ENCODE measurements around the gene RXRA. TPM values are rescaled to one million over a fixed set of nuclear protein-coding genes. Genes with fewer than 3 reads are reported as not detected.

RXRA gene
- polyA plus RNA-seq, 1 of the 3 experiments (the other 2 are of a cell fraction): 7.6 TPM

GRCh38 chr9:134423166-134423565 is 96.9 kb downstream of the RXRA start:
- no peak for DNase-seq
- POLR2A ChIA-PET: no interaction called here
- 100% methylated on average over 4 of the region's 15 CpGs for WGBS (ENCODE audit: low lambda C conversion rate)
- H3K4me2 ChIP-seq: no peak overlapping the region
- TF ChIP-seq IRF3 (IDR thresholded peaks at IDR 0.05; ENCODE audit: low read depth, low read length): no peak
- TF ChIP-seq, protein P1, sequence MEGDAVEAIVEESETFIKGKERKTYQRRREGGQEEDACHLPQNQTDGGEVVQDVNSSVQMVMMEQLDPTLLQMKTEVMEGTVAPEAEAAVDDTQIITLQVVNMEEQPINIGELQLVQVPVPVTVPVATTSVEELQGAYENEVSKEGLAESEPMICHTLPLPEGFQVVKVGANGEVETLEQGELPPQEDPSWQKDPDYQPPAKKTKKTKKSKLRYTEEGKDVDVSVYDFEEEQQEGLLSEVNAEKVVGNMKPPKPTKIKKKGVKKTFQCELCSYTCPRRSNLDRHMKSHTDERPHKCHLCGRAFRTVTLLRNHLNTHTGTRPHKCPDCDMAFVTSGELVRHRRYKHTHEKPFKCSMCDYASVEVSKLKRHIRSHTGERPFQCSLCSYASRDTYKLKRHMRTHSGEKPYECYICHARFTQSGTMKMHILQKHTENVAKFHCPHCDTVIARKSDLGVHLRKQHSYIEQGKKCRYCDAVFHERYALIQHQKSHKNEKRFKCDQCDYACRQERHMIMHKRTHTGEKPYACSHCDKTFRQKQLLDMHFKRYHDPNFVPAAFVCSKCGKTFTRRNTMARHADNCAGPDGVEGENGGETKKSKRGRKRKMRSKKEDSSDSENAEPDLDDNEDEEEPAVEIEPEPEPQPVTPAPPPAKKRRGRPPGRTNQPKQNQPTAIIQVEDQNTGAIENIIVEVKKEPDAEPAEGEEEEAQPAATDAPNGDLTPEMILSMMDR (IDR thresholded peaks at IDR 0.05): no peak
- no peak for TF ChIP-seq YY1 (IDR thresholded peaks at IDR 0.05; ENCODE audit: low read depth)
- no peak for TF ChIP-seq ZBTB33 (IDR thresholded peaks at IDR 0.05; ENCODE audit: borderline replicate concordance, low read depth)
- no peak for TF ChIP-seq TAF1 (IDR thresholded peaks at IDR 0.05; ENCODE audit: borderline replicate concordance, low read depth, low read length)
- TF ChIP-seq MXI1 (IDR thresholded peaks at IDR 0.05; ENCODE audit: low read depth, low read length): no peak
- no peak for TF ChIP-seq SMC3 (IDR thresholded peaks at IDR 0.05; ENCODE audit: low read depth, low read length)
- no peak for TF ChIP-seq FOSL2 (IDR thresholded peaks at IDR 0.05; ENCODE audit: borderline replicate concordance, low read depth)
- no peak for TF ChIP-seq NRF1 (IDR thresholded peaks at IDR 0.05; ENCODE audit: low read depth, low read length)
- no peak overlapping the region for H2AFZ ChIP-seq (ENCODE audit: low read depth)
- H3F3A ChIP-seq (replicated peaks; ENCODE audit: insufficient read depth): no peaks in the 10 kb centered on the region
- no peaks in the 10 kb centered on the region for H3K79me2 ChIP-seq (ENCODE audit: insufficient read depth)
- no peak overlapping the region for H3K4me3 ChIP-seq (ENCODE audit: low read depth in 2 of 2, low read length in 1 of 2)
- CTCF ChIA-PET: no interaction called here
- no peaks in the 10 kb centered on the region for H3K9me2 ChIP-seq
- no peak overlapping the region for H3K9ac ChIP-seq
- peaks cover 0 to 6% of the 10 kb centered on the region in 2 experiments; a peak in 1 of 4 replicates for H3K4me1 ChIP-seq (ENCODE audit: control insufficient read depth in 1 of 2, insufficient read depth in 2 of 2, low read depth in 1 of 2, low read length in 1 of 2)
- H3K36me3 ChIP-seq (replicated peaks in 1 of 2; ENCODE audit: control insufficient read depth in 1 of 2, insufficient read depth in 2 of 2, low read length in 1 of 2): peaks cover 0 to 7% of the 10 kb centered on the region in 2 experiments
- no peaks in the 10 kb centered on the region for H4K20me1 ChIP-seq (ENCODE audit: insufficient read depth)
- no peaks in the 10 kb centered on the region for H3K27me3 ChIP-seq (ENCODE audit: insufficient read depth)
- no peak overlapping the region for H3K27ac ChIP-seq (ENCODE audit: low read depth in 2 of 2, low read length in 1 of 2)
- no peaks in the 10 kb centered on the region for H3K9me3 ChIP-seq

- Histone ChIP-seq H4K20me1 (ENCODE audit: insufficient read depth) (no peaks in the 10 kb centered on the region), H3K27ac (ENCODE audit: low read depth in 2 of 2, low read length in 1 of 2) (no peak overlapping the region), H3K9ac (no peak overlapping the region), H3K79me2 (ENCODE audit: insufficient read depth) (no peaks in the 10 kb centered on the region), H2AFZ (ENCODE audit: low read depth) (no peak overlapping the region), H3K4me2 (no peak overlapping the region), H3K4me1 (ENCODE audit: control insufficient read depth in 1 of 2, insufficient read depth in 2 of 2, low read depth in 1 of 2, low read length in 1 of 2) (peaks cover 0 to 6% of the 10 kb centered on the region in 2 experiments; a peak in 1 of 4 replicates), H3K36me3 (replicated peaks in 1 of 2; ENCODE audit: control insufficient read depth in 1 of 2, insufficient read depth in 2 of 2, low read length in 1 of 2) (peaks cover 0 to 7% of the 10 kb centered on the region in 2 experiments), H3K9me3 (no peaks in the 10 kb centered on the region), H3K27me3 (ENCODE audit: insufficient read depth) (no peaks in the 10 kb centered on the region), H3F3A (replicated peaks; ENCODE audit: insufficient read depth) (no peaks in the 10 kb centered on the region), H3K9me2 (no peaks in the 10 kb centered on the region), H3K4me3 (ENCODE audit: low read depth in 2 of 2, low read length in 1 of 2) (no peak overlapping the region)
- CTCF ChIA-PET: interaction anchor here (0.6 kb wide), 1 partner anchor 1316 kb away, joined by 3 read pairs; no protein-coding TSS in a partner anchor
- WGBS (ENCODE audit: low lambda C conversion rate): 92% methylated on average over 6 of the region's 15 CpGs
- DNase-seq: no peak
- POLR2A ChIA-PET: no interaction called here
- no peak for TF ChIP-seq TAF1 (IDR thresholded peaks at IDR 0.05; ENCODE audit: borderline replicate concordance, low read depth, low read length)
- TF ChIP-seq ELF1 (IDR thresholded peaks at IDR 0.05): no peak
- TF ChIP-seq RFX5 (IDR thresholded peaks at IDR 0.05; ENCODE audit: low read length): no peak
- no peak for TF ChIP-seq NRF1 (IDR thresholded peaks at IDR 0.05; ENCODE audit: low read depth, low read length)
- no peak for TF ChIP-seq ZBTB33 (IDR thresholded peaks at IDR 0.05; ENCODE audit: borderline replicate concordance, low read depth)
- no peak for TF ChIP-seq TCF12 (IDR thresholded peaks at IDR 0.05)
- TF ChIP-seq, protein P2, sequence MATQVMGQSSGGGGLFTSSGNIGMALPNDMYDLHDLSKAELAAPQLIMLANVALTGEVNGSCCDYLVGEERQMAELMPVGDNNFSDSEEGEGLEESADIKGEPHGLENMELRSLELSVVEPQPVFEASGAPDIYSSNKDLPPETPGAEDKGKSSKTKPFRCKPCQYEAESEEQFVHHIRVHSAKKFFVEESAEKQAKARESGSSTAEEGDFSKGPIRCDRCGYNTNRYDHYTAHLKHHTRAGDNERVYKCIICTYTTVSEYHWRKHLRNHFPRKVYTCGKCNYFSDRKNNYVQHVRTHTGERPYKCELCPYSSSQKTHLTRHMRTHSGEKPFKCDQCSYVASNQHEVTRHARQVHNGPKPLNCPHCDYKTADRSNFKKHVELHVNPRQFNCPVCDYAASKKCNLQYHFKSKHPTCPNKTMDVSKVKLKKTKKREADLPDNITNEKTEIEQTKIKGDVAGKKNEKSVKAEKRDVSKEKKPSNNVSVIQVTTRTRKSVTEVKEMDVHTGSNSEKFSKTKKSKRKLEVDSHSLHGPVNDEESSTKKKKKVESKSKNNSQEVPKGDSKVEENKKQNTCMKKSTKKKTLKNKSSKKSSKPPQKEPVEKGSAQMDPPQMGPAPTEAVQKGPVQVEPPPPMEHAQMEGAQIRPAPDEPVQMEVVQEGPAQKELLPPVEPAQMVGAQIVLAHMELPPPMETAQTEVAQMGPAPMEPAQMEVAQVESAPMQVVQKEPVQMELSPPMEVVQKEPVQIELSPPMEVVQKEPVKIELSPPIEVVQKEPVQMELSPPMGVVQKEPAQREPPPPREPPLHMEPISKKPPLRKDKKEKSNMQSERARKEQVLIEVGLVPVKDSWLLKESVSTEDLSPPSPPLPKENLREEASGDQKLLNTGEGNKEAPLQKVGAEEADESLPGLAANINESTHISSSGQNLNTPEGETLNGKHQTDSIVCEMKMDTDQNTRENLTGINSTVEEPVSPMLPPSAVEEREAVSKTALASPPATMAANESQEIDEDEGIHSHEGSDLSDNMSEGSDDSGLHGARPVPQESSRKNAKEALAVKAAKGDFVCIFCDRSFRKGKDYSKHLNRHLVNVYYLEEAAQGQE (IDR thresholded peaks at IDR 0.05; ENCODE audit: low read depth, low read length): no peak
- TF ChIP-seq NFIC (IDR thresholded peaks at IDR 0.05; ENCODE audit: borderline replicate concordance): no peak
- no peak for TF ChIP-seq FOXJ3 (CRISPR knock-in tag; IDR thresholded peaks at IDR 0.05)
Observed at GRCh38 chr9:134423749-134424148, 97.5 kb downstream of the RXRA start.
